GM12878 (cell line): ENCODE data around the gene CD300H. TPM values are rescaled to one million over a fixed set of nuclear protein-coding genes. Genes with fewer than 3 reads are reported as not detected.

Experiments
- ATAC-seq: fragments of 200-7000 bp; cut with Tn5 transposase; 3 replicates; pipeline ENCODE4 v1.9.1; 2020; ENCODE audit warnings: mild to moderate bottlenecking, moderate library complexity
- BruUV-seq: library from RNA; stranded (reverse); fragments of 400-500 nt; replicated peaks from 2 replicates; lab custom pipeline; 2021; lab: Mats Ljungman, UMichigan
- CTCF ChIA-PET: fragments of 300-600 bp; sonication (Branson Sonifier 250); formaldehyde crosslinking; extraction: SDS; loops from one replicate; lab custom pipeline; 2021; ENCODE audit warnings: inconsistent platforms; lab: Yijun Ruan, JAX
- POLR2A ChIA-PET: fragments of 350-600 bp; formaldehyde crosslinking; extraction: SDS; loops from one replicate; lab custom pipeline; 2021; ENCODE audit warnings: inconsistent platforms; lab: Charles Lee
- RAD21 ChIA-PET: fragments of 300-600 bp; sonication (Branson Sonifier 250); formaldehyde crosslinking; loops from one replicate; lab custom pipeline; 2023; ENCODE audit warnings: antibody characterized with exemption; ENCODE audit not compliant: unreplicated experiment; lab: Charles Lee
- SMC1A ChIA-PET: fragments of 300-600 bp; sonication (Branson Sonifier 250); formaldehyde crosslinking; loops from one replicate; lab custom pipeline; 2023; ENCODE audit not compliant: unreplicated experiment, uncharacterized antibody; lab: Charles Lee
- DNase-seq: peaks from one replicate; pipeline ENCODE4 v3.0.0-alpha.2; 2011; ENCODE audit warnings: low read depth, low spot score
- FAIRE-seq: peaks from 3 replicates; lab custom pipeline; 2011; peaks lifted over from hg19 to GRCh38; lab: Jason Lieb, UNC
- H2AFZ ChIP-seq: 2 replicates; pipeline ENCODE4 v1.6.0; 2011; ENCODE audit warnings: low read depth, low read length, control low read depth; ENCODE audit not compliant: control insufficient read depth
- H3K27ac ChIP-seq: 2 replicates; pipeline ENCODE4 v1.5.1; 2011; ENCODE audit warnings: control low read depth; ENCODE audit not compliant: control insufficient read depth, insufficient read depth
- H3K27me3 ChIP-seq, 2 experiments: replicated peaks in 1 of 2; 2 replicates each; pipeline versions ENCODE4 v1.6.0 to v1.6.1; 2011; ENCODE audit warnings: low read length in 1 of 2; ENCODE audit not compliant: control insufficient read depth in 2 of 2, insufficient read depth in 2 of 2
- H3K36me3 ChIP-seq, 2 experiments: 2 replicates each; pipeline ENCODE4 v1.5.1; 2011; ENCODE audit warnings: low read length in 1 of 2; ENCODE audit not compliant: control insufficient read depth in 2 of 2, insufficient read depth in 2 of 2
- H3K4me1 ChIP-seq: 2 replicates; pipeline ENCODE4 v1.6.1; 2011; ENCODE audit warnings: mild to moderate bottlenecking, low read length, moderate library complexity, mixed read lengths; ENCODE audit not compliant: control insufficient read depth, insufficient read depth
- H3K4me2 ChIP-seq: 2 replicates; pipeline ENCODE4 v1.6.0; 2011; ENCODE audit warnings: control low read depth; ENCODE audit not compliant: control insufficient read depth, insufficient read depth
- H3K4me3 ChIP-seq: fragments of 200-600 bp; sonication (generic); 2 replicates; pipeline ENCODE4 v1.5.1; 2016
- H3K79me2 ChIP-seq: 2 replicates; pipeline ENCODE4 v1.6.0; 2011; ENCODE audit warnings: low read length; ENCODE audit not compliant: control insufficient read depth, insufficient read depth
- H3K9ac ChIP-seq: 2 replicates; pipeline ENCODE4 v1.8.0; 2011; ENCODE audit warnings: low read length, control low read depth, mixed read lengths; ENCODE audit not compliant: control insufficient read depth, insufficient read depth
- H3K9me3 ChIP-seq: replicated peaks from 3 replicates; pipeline ENCODE4 v1.5.1; 2011; ENCODE audit warnings: mild to moderate bottlenecking, low read length; ENCODE audit not compliant: control insufficient read depth, insufficient read depth
- H4K20me1 ChIP-seq: 2 replicates; pipeline ENCODE4 v1.6.0; 2011; ENCODE audit not compliant: control insufficient read depth, insufficient read depth
- BCL11A ChIP-seq: IDR thresholded peaks from 2 replicates; pipeline ENCODE4 v1.6.1; 2011; ENCODE audit warnings: low read depth, low read length
- GABPA ChIP-seq: IDR thresholded peaks from 2 replicates; pipeline ENCODE4 v1.6.1; 2014; ENCODE audit warnings: antibody characterized with exemption, low read depth, mild to moderate bottlenecking, inconsistent platforms
- IRF4 ChIP-seq: IDR thresholded peaks from 2 replicates; pipeline ENCODE4 v1.6.1; 2011; ENCODE audit warnings: low read depth, low read length
- KDM1A ChIP-seq: fragments of 200-600 bp; sonication (generic); IDR thresholded peaks from 2 replicates; pipeline ENCODE4 v1.6.1; 2016; ENCODE audit warnings: borderline replicate concordance
- NBN ChIP-seq: fragments of 450-650 bp; IDR thresholded peaks from 2 replicates; pipeline ENCODE4 v1.6.1; 2016
- NFXL1 ChIP-seq: fragments of 450-650 bp; IDR thresholded peaks from 2 replicates; pipeline ENCODE4 v1.6.1; 2017; ENCODE audit warnings: antibody characterized with exemption, mild to moderate bottlenecking, borderline replicate concordance
- POU2F2 ChIP-seq: IDR thresholded peaks from 3 replicates; pipeline ENCODE4 v1.6.1; 2011; ENCODE audit warnings: low read depth, mild to moderate bottlenecking, low read length, borderline replicate concordance
- RAD21 ChIP-seq: IDR thresholded peaks from 2 replicates; pipeline ENCODE4 v1.6.1; 2011; ENCODE audit warnings: mild to moderate bottlenecking, low read depth, low read length, moderate library complexity; ENCODE audit not compliant: insufficient read depth
- SUPT20H ChIP-seq: IDR thresholded peaks from 2 replicates; pipeline ENCODE4 v1.6.1; 2011; ENCODE audit warnings: low read depth, mild to moderate bottlenecking, low read length, moderate library complexity, borderline replicate concordance; ENCODE audit not compliant: control insufficient read depth
- TCF7 ChIP-seq: IDR thresholded peaks from 2 replicates; pipeline ENCODE4 v1.6.1; 2014; ENCODE audit warnings: antibody characterized with exemption, borderline replicate concordance
- WGBS: methylation state at CpG from one replicate; pipeline ENCODE4 v1.1.6; 2016; ENCODE audit warnings: low lambda C conversion rate; ENCODE audit not compliant: insufficient replicate concordance, insufficient coverage; ENCODE audit errors: missing lambda C conversion rate; 5-methylcytosine and 5-hydroxymethylcytosine counted together
- in situ Hi-C: fragments of 300-500 bp; cut with MboI; formaldehyde crosslinking; loops from 9 replicates; pipeline ENCODE4 v1.14.3; 2018; ENCODE audit warnings: mixed read lengths
- intact Hi-C: fragments of 100-400 bp; cut with micrococcal nuclease; formaldehyde crosslinking; loops from one replicate; pipeline ENCODE4 v1.14.2; 2022; ENCODE audit not compliant: unreplicated experiment
- polyA plus RNA-seq, 11 experiments: library from polyadenylated mRNA; depleted of rRNA in 4 of 11; unstranded in 6 of 11; stranded (reverse) in 5 of 11; fragments of >200 nt; fragmentation: Nextera tagmentation in 4 of 11; fragmentation: Illumina TruSeq in 1 of 11; extraction: Ambion mirVana in 4 of 11; extraction: Trizol in 1 of 11; gene quantifications; 1 replicate in 1 of 11; 2 replicates in 10 of 11; pipeline versions ENCODE4 v1.2.1 to v1.2.3, GENCODE V29; 2011 to 2016; ENCODE audit warnings: inconsistent platforms in 2 of 11, missing spikeins in 2 of 11, low read depth in 1 of 11
- total RNA-seq, 4 experiments: library from RNA; depleted of rRNA in 3 of 4; stranded (reverse); fragments of >200 nt in 3 of 4; fragmentation: Illumina TruSeq in 1 of 4; extraction: Trizol in 1 of 4; gene quantifications; 2 replicates each; pipeline versions ENCODE4 v1.2.1 to v1.2.3, GENCODE V29; 2013 to 2021
- TF ChIP-seq, protein P1 (sequence below): IDR thresholded peaks from 2 replicates; pipeline ENCODE4 v1.6.1; 2011; ENCODE audit warnings: low read depth, mild to moderate bottlenecking, low read length, moderate library complexity, borderline replicate concordance; ENCODE audit errors: extremely low read depth
- TF ChIP-seq, protein P2 (sequence below): IDR thresholded peaks from 2 replicates; pipeline ENCODE4 v1.6.1; 2011; ENCODE audit warnings: mild to moderate bottlenecking, low read depth, low read length, moderate library complexity; ENCODE audit not compliant: insufficient replicate concordance
- TF ChIP-seq, protein P3 (sequence below): fragments of 450-650 bp; IDR thresholded peaks from 2 replicates; pipeline ENCODE4 v1.6.1; 2016; ENCODE audit warnings: mild to moderate bottlenecking, moderate library complexity, borderline replicate concordance
- TF ChIP-seq, protein P4 (sequence below): fragments of 450-650 bp; formaldehyde crosslinking; IDR thresholded peaks from 2 replicates; pipeline ENCODE4 v1.4.0; 2020; ENCODE audit warnings: mild to moderate bottlenecking, moderate library complexity

Gene CD300H
- total and polyA plus RNA-seq, 10 of the 15 experiments (the other 5 are each of a cell fraction or from before 2014, with no cell fraction given), result not detected

DNA sequence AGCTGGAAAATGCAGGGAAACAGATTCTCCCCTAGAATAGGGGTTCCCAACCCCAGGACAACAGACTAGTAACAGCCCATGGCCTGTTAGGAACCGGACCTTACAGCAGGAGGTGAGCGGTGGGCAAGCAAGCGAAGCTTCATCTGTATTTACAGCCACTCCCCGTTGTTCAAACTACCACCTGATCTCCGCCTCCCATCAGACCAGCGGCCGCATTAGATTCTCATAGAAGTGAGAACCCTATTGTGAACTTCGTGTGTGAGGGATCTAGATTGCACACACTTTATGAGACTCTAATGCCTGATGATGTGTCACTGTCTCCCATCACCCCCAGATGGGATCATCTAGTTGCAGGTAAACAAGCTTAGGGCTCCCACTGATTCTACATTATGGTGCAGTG, 39.6 kb downstream of the CD300H start (continued):
- TF ChIP-seq BCL11A, result no peak
- no peak for TF ChIP-seq KDM1A
- TF ChIP-seq, protein P1, sequence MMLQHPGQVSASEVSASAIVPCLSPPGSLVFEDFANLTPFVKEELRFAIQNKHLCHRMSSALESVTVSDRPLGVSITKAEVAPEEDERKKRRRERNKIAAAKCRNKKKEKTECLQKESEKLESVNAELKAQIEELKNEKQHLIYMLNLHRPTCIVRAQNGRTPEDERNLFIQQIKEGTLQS, result no peak
- no peak for TF ChIP-seq NFXL1

DNA sequence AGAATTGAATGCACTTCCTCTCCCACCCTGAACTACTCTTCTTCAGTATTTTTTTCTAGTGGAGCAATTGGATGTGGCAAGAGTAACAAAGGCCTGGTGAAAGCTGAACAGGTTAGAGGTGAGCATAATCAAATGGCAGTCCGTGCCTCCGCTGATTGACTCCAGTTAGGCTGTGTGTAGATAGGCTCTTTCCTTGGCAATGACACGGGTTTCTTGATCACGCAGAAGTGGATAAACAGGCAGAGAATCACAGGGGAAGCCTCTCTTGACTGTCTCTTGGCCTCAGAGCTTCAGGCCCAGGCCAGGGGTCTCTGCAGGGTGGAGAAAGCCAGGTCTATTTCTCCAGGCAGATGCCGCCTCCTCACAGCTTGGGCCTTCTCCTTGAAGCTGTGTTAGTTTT, 40.2 kb downstream of the CD300H start:
- CTCF ChIA-PET, result interaction anchor here (0.6 to 2.6 kb wide), 3 partner anchors 70 to 227 kb away, joined by 3 to 10 read pairs (median 3); no protein-coding TSS in a partner anchor
- in situ Hi-C loops, result no loop called here
- TF ChIP-seq SUPT20H (no peak), NBN (no peak), TCF7 (no peak), RAD21 (no peak), POU2F2 (no peak), GABPA (no peak), IRF4 (no peak)
- TF ChIP-seq, protein P2, sequence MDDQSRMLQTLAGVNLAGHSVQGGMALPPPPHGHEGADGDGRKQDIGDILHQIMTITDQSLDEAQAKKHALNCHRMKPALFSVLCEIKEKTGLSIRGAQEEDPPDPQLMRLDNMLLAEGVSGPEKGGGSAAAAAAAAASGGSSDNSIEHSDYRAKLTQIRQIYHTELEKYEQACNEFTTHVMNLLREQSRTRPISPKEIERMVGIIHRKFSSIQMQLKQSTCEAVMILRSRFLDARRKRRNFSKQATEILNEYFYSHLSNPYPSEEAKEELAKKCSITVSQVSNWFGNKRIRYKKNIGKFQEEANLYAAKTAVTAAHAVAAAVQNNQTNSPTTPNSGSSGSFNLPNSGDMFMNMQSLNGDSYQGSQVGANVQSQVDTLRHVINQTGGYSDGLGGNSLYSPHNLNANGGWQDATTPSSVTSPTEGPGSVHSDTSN, result no peak
- TF ChIP-seq, protein P3, sequence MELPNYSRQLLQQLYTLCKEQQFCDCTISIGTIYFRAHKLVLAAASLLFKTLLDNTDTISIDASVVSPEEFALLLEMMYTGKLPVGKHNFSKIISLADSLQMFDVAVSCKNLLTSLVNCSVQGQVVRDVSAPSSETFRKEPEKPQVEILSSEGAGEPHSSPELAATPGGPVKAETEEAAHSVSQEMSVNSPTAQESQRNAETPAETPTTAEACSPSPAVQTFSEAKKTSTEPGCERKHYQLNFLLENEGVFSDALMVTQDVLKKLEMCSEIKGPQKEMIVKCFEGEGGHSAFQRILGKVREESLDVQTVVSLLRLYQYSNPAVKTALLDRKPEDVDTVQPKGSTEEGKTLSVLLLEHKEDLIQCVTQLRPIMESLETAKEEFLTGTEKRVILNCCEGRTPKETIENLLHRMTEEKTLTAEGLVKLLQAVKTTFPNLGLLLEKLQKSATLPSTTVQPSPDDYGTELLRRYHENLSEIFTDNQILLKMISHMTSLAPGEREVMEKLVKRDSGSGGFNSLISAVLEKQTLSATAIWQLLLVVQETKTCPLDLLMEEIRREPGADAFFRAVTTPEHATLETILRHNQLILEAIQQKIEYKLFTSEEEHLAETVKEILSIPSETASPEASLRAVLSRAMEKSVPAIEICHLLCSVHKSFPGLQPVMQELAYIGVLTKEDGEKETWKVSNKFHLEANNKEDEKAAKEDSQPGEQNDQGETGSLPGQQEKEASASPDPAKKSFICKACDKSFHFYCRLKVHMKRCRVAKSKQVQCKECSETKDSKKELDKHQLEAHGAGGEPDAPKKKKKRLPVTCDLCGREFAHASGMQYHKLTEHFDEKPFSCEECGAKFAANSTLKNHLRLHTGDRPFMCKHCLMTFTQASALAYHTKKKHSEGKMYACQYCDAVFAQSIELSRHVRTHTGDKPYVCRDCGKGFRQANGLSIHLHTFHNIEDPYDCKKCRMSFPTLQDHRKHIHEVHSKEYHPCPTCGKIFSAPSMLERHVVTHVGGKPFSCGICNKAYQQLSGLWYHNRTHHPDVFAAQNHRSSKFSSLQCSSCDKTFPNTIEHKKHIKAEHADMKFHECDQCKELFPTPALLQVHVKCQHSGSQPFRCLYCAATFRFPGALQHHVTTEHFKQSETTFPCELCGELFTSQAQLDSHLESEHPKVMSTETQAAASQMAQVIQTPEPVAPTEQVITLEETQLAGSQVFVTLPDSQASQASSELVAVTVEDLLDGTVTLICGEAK, result no peak
- TF ChIP-seq, protein P4, sequence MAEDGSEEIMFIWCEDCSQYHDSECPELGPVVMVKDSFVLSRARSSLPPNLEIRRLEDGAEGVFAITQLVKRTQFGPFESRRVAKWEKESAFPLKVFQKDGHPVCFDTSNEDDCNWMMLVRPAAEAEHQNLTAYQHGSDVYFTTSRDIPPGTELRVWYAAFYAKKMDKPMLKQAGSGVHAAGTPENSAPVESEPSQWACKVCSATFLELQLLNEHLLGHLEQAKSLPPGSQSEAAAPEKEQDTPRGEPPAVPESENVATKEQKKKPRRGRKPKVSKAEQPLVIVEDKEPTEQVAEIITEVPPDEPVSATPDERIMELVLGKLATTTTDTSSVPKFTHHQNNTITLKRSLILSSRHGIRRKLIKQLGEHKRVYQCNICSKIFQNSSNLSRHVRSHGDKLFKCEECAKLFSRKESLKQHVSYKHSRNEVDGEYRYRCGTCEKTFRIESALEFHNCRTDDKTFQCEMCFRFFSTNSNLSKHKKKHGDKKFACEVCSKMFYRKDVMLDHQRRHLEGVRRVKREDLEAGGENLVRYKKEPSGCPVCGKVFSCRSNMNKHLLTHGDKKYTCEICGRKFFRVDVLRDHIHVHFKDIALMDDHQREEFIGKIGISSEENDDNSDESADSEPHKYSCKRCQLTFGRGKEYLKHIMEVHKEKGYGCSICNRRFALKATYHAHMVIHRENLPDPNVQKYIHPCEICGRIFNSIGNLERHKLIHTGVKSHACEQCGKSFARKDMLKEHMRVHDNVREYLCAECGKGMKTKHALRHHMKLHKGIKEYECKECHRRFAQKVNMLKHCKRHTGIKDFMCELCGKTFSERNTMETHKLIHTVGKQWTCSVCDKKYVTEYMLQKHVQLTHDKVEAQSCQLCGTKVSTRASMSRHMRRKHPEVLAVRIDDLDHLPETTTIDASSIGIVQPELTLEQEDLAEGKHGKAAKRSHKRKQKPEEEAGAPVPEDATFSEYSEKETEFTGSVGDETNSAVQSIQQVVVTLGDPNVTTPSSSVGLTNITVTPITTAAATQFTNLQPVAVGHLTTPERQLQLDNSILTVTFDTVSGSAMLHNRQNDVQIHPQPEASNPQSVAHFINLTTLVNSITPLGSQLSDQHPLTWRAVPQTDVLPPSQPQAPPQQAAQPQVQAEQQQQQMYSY, result no peak

More for the DNA sequence above, 40.2 kb downstream of the CD300H start:
- Histone ChIP-seq H3K4me2 (no peak overlapping the region), H3K79me2 (no peaks in the 10 kb centered on the region), H3K4me1 (peaks cover 4% of the 10 kb centered on the region), H2AFZ (no peak overlapping the region), H3K27me3 (no peaks in the 10 kb centered on the region; a peak in 1 of 4 replicates), H3K4me3 (no peak overlapping the region), H3K9ac (no peak overlapping the region), H4K20me1 (no peaks in the 10 kb centered on the region), H3K9me3 (no peaks in the 10 kb centered on the region; the same call in 2 of the 3 replicates), H3K36me3 (no peaks in the 10 kb centered on the region), H3K27ac (no peak overlapping the region)
- POLR2A ChIA-PET, result interaction anchor here (1.0 to 1.9 kb wide), 2 partner anchors 61 to 63 kb away, joined by 3 to 4 read pairs; partner anchors contain the start of gene CD300A
- RAD21 ChIA-PET, result interaction anchor here (1.0 to 4.7 kb wide), 6 partner anchors 11 to 148 kb away, joined by 3 to 22 read pairs (median 5); partner anchors contain the start of gene CD300A
- BruUV-seq, result no TSS peak
- intact Hi-C loops, result no loop called here
- 38% methylated on average over 5 of the region's 5 CpGs for WGBS
- no peak for FAIRE-seq
- no peak for ATAC-seq
- SMC1A ChIA-PET, result interaction anchor here (0.7 to 7.5 kb wide), 4 partner anchors 16 to 148 kb away, joined by 4 to 45 read pairs (median 6); no protein-coding TSS in a partner anchor
- DNase-seq, result no peak
